GM21423 (cell line): ENCODE data around the gene ZNF618.
"Not testable (repeated sequence)": the region's sequence is repeated elsewhere in the genome, so short reads cannot be mapped to it uniquely, and the experiment has no call there.

Experiments
- ATAC-seq: cut with Tn5 transposase; IDR thresholded peaks from one replicate; pipeline ENCODE4 v1.9.1; 2021; ENCODE audit warnings: mild to moderate bottlenecking, moderate library complexity; ENCODE audit not compliant: unreplicated experiment

ZNF618 gene

DNA sequence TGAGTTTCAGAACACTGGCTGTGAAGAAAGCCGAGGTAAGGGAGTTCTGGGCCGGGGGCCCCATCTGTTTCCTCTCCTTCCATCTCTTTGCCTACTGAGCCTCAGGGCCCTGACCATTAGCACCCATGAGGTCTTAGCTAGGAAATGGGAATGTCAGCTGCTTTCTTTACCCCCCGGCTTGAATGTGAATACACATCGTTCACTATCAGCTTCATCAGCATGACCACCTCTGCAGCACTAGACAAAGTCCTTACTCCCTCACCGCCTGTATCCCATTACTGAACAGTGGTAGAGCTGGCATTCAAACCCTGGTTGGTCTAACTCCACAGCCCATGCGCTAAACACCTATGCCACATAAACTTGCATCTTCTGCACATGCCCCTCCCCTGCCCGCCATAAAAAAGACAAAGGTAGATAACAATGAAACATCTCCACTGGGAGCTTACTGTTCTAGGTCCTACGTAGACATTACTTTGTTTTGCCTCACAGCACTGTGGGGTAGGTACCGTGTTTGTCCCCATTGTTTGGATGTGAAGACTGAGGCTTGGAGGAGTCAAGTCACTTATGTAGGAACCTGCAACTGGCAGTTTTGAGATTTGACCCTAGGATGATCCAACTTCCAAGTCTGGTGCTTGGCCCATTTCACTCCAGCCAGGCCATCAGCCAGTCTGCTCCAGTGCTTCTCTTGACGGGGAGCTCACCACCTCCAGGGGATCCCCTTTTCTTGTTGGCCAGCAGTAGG, 108.7 kb downstream of the ZNF618 start:
- no peak for ATAC-seq

DNA sequence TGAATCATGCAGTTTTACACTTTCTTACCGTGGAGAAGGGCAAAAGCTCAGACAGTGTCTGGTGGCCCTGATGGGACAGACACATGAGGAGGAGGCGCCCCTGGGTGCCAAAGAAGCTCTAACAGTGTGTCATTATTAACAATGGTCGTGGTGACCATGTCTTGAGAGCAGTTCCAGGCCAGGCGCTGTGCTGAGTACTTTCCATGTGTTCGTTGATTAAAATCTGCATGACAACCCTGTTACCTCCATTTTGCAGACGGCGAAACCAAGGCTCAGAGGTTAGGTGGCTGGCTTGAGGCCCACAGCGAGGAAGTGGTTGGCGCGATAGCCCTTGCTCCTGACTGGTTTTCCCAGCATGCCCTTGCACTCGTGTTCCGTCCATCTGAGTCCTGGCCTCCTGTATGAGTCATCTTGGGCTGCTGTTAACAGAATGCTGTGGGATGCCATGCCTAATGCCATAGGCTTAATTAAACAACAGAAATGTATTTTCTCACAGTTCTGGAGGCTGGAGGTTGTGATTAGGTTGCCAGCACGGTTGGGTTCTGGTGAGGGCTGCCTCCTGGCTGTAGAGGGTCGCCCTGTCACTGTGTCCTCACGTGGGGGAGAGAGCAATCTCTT, 110.0 kb downstream of the ZNF618 start:
- no peak for ATAC-seq

DNA sequence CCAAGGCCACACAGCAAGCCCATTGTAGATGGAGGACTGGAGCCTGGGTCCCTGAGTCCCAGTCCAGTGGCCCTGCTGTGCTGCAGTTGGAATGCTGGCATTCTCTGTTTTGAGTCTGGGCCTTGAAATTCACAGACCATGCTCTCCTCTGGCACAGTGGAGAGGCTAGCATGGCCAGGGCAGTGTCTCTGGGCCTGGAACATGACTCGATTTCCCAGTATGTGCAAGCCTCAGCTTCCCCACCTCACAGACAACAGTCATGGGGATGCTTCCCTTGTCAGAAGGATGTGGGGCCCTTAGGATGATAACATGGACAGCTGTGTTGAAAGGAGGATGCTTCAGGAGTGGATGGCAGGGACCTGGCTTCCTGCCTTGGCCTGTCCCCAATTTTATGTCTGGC, 110.8 kb downstream of the ZNF618 start:
- ATAC-seq, result no peak

DNA sequence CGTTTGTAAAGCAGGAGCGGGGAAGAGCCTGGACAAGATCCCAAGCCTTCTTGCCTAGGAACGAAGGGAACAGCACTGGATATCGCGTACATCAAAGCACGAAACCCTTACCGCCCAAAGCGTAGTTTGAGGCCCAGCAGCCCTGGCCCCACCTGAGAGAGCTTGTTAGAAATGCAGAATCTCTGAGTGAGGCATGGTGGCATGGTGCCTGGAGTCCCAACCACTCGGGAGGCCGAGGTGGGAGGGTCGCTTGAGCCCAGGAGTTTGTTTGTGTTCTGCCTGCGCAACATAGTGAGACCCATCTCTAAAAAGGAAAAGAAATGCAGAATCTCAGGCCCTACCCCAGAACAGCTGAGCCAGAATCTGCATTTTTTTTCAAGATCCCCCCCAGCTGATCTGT, 111.4 kb downstream of the ZNF618 start:
- no peak for ATAC-seq

DNA sequence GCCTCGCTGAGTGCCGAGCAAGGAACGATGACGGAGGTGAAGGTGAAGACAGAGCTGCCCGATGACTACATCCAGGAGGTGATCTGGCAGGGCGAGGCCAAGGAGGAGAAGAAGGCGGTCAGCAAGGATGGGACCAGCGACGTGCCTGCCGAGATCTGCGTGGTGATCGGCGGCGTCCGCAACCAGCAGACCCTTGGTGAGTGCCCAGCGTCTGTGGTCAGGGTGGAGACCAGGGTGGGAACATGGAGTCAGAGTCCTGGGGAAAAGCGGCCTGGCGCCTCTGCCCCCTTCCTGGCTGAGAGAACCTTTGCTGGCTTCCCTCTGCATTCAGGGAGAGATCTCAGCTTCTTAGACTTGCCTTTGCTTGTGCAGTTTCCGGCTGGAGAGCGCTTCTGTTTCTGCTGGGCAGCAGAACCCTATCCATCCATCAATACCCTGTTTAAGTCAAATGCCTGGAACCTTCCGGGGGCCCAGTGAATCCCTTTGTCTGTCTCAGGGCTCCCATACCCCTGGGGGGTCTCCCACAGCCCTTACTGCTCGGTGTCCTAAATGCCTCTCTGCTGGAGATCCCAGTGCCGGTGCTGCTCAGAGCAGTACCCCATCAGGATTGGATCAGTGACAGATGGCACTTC, 112.4 kb downstream of the ZNF618 start:
- no peak for ATAC-seq

DNA sequence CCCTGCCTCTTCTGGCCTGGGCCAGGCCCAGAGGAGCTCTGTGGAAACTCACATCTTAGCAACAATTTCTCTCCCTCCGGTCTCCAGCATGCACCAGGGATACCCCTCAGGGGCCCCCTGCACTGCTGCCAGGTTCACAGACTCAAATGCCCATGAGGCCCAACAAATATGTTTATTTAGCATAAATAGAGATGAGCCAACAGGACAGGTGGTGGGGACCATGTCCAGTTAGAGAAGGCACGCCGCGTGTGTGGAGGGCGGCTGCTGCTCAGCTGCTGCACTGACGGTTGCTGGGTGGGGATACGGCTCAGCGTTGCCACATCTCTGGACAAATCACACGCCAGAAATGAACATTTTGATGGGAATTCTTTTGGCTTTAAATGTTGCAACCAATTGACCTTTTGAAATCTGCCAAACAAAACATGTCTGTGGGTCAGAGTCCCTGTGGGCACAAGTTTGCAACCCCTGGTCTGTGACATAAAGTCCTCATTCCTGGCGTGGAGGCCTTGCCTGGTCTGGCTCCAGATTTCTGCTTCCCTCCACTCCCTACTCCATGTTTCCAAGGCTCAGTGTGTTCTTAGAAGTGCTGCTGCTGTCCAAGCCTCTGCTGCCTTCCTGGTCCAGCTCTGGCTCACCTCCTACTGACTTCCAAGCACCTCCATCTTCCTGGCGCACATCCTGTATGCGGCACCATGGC, 113.1 kb downstream of the ZNF618 start:
- no peak for ATAC-seq

DNA sequence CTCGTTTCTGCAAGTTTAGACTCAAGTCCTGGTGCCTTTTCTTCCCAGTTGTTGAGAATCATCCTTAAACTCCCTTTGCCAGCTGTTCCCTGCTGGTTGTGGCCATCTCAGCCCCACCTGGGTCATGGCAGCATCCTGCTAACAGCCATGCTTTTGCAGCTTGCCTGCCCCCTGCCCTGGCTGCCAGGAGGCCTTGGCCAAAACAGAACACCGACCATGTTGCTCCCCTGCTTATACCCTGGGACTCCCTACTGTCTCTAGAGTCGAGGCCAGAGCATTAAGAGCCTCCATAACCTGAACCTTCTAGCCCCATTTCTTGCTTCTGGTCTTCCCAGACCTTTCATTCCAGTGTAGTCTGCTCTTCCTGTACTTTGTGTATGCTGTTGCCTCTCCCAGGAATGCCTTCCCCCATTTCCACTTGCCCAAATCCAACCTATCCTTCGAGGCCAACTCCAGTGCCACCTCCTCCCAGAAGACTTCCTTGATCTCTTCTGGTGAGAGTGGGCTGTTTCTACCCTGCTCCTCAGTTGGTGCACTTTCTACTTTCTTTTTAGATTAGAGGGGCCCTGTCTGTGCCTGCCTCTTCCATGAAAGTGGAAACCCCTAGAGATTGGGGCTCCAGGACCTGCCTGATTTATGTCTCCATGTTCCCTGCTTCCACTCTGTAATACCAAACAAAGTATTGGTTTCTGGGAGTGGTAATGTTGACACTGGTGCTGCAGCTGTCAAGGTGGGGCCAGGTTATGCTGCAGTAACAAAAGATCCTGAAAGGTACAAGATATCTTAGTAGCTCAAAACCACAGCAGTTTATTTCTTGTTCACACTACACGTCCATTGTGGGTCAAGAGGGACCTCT, 113.8 kb downstream of the ZNF618 start:
- no peak for ATAC-seq

DNA sequence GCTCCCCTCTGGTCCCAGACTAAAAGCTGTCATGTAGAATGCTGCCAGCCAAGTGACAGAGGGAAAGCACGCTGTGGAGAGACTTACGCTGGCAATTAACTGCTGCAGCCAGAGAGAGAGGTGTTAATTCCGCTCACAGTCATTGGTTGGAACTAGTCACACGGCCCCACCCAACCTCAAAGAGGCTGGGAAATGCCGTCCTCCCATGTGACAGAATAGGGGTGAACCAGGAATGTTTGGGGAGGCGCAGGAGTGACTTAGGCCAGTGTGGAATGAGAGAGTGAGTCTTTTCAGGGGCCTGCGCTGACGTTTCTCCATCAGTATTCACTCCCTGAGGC, 114.4 kb downstream of the ZNF618 start:
- no peak for ATAC-seq

DNA sequence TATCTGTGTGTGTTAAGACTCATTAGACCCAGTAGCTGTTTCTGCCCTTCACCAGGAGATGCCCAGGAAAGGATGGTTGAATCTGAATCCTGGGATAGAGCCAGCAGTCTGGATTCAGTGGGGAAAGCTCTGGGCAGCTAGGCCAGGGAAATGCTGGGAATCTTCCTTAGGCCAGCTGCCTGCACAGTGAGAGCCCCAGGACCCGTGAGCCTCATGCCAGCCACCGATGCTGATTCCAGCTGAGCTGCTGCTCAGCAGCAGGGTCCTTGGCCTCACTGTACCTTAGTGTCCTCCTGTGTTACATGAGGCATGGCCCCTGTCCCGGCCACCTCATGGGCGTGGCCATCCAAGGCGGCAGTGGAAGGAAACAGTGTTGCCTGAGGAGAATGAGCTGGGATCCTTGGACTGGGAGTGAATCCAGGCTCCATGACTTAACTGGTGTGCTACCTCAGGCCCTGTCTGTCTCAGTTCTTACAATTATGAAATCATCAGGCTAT, 114.9 kb downstream of the ZNF618 start:
- no peak for ATAC-seq

DNA sequence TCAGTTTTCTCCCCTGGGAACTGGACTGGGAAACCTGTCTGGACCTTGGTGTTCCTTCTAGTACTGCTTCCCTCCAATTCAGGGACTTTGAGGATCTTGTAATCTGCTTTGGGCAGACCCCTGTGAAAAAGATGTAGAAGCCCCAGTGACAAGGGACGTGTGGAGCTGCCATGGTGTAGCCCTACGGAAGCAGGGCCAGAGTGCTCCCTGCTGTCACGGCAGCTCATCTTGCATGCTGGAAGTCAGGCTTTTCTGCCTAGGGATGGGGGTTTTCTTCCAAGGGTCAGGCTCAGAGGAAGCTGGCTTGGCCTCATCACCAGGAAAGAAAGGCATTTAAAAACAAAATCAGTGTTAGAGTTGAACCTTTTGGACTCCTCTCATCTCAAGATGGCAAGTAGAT, 115.6 kb downstream of the ZNF618 start:
- no peak for ATAC-seq

DNA sequence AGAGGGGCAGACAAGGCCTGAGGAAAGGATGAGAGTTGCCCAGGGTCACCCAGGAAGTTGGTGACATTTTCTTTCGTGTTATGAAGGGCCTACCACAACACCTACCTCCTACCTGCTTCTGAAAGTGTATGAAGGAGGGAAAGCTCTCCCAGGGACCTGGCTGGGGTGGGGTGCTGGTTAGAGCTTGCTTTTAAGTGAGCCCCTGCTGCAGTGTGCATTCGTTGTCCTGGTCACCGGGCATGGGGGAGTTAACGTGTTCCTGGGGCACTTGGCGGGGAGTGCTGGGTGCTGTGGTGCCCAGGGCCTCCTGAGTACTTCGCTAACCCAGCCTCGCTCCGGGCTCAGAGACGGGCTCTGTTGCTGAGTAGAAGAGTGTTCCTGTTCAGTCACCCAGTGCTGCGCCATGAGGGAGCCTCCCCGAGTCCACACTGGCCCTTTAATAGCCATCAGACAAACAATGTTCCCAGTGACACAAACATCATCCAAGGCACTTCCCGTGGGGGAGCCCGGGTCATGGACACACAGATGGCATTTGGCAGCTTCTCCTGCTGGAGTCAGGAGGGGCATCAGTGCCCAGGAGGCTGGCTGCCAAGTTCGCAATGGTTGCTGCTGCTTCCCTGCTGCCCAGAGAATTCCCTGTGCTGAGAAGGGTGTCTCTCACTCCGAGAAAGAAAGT, 116.3 kb downstream of the ZNF618 start:
- no peak for ATAC-seq

DNA sequence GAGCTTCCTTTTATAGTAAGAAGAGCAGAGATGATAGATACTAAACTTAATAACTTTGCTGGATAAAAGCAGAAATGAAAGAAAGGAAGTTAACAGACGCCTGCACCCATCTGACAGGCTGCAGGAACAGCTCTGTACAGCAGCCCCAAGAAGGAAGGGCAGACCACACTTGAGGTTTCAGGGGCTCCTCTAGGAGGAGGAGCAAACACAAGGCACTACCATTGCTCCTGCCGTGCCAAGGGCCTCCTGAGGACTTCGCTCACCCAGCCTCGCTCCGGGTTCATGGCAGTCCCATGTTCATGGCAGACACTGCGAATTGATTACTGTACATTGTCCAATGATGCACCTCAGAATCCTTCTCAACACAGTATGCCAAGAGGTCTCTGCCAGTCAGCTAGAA, 116.9 kb downstream of the ZNF618 start:
- ATAC-seq, result no peak

DNA sequence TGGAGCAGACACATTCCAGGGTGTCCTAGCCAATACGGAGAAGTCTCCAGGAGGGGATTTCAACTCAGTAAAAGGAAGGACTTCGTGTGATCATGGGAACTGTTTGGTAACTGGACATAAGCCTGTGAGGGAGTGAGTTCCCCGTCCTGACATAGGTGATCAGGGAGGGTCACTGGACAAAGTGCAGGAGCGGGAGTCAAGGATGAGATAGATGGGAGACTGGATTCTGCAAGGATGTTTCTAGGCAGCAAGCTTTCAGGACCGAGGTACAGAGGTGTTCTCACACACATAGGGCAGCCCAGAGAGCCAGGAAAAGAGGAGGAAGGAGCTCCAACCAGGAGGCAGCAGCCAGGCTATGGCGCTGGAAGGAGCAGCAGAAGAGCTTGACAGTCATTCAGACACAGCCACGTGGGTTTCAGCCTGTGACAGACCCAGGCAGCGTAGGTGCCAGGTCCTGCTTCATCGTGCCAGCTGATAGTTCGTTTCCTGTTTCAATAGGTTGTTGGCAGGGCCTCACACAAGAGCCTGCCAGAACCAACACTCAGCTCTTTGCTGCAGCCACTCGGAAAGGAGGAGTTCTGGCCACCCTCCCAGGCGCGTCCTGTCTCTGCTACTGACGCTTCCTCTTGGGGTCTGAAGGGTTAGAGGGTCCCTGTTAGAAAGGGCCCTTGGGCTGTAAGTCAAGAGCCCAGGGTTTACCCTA, 117.9 kb downstream of the ZNF618 start:
- no peak for ATAC-seq

DNA sequence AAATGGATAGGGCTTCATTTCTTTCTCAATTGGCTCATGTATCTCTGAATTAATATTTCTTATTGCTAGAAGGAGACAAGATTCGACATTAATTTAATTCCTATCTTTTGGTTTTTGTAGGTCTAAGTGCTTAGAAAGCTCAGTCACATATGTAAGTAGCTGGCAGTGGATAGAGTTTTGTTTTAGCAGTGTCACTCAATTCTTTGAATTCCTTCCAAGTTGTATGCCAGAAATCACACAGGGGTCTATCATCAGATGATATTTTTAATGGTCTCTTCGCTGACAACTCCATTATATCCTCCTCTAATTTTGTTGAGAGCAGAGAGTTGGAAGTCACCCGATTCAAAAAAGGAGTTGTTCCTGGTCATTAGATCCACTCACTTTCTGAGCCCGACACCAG, 119.3 kb downstream of the ZNF618 start:
- ATAC-seq, result no peak

DNA sequence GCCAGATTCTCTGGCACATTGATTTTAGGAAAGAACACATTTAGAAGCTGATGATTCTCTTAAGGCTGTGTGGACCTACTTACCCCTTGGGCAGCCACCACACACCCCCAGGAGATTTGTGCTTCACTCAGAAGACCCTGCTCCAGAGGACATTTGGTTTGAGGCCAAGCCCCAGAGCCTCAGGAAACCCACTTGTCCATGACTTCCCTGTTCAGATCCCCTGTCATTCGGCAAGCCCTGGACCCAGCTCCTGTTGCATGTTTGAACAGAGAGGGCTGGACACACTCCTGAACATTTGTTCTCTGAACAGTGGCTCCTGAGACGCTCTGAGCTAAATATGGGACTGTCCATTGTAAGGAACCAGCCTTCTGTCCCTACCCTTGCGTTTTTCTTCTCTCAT, 119.9 kb downstream of the ZNF618 start:
- no peak for ATAC-seq

DNA sequence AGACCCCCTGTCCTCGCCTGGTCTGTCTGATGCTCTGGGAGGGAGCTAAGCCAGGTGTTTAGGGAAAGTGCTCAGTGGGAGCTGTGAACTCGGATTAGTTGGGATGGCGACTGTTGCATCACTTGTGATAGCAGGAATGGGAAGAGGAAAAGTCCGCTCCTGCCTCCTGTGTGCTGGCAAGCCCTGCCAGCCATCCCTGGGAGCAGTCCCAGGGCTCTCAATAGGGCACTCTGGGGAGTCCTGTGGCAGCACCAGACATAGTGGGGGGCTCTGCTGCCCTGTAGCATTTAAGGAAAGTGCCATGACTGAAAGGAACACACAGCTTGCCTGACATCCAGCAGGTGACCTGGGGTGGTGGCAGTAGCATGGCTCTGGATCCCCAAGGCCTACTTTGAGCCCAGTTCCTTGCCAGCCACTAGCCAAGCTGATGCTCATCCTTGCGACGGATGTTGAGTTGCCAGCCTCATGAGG, 120.5 kb downstream of the ZNF618 start:
- ATAC-seq, result no peak

DNA sequence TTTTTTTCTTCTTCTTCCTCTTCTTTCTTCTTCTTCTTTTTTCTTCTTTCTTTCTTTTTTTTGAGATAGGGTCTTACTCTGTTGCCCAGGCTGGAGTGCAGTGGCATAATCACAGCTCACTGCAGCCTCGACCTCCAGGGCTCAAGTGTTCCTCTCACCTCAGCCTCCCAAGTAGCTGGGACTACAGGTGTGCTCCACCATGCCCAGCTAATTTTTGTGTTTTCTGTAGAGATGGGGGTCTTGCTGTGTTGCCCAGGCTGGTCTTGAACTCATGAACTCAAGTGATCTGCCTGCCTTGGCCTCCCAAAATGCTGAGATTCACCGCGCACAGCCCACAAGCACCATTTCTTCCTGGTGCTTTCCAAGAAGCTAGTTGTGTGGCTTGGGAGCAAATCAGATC, 121.0 kb downstream of the ZNF618 start:
- not testable (repeated sequence) for ATAC-seq

DNA sequence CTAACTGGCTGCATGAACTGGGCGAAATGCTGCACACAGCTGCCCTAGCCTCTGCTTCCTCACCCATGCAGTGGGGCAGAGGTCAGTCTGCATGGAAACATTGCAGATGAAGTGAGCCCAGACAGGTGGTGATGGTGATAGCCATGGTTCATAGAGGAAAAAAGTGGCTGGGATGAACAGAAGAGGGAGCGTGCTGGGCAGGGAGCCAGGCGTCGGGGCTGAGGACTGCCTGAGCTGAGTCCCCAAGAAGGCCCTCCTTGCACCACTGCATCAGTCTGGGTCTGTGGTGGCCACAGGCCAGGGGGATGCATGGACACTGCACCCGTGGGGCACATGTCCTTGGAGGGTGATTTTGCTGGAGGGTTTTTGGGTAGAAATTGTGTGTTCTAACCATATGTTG, 121.5 kb downstream of the ZNF618 start:
- ATAC-seq, result no peak

DNA sequence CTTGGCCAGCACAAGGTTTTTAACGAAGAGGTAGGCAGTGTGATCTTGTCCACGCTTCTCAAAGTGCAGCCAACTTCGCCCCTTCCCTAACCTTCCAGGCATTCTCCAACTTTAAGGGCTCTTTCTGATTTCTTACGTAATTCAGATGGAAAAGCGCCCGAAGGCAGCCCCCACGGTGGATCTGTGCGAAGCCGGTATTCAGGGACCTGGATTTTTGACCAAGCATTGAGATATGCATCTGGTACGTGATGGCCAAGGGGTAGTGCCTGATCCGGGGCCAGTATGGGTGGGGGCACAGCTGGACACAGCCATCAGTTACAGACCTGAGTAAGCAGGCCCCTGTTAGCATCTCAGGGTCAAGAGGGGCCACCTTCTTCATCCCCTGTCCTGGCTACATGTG, 122.0 kb downstream of the ZNF618 start:
- no peak for ATAC-seq
